HCT116 (cell line): ENCODE results near the gene BAIAP2L1. TPM values are rescaled to one million over a fixed set of nuclear protein-coding genes. Genes with fewer than 3 reads are reported as not detected.

Experiments used
- ATAC-seq: fragments of 200-7000 bp; cut with Tn5 transposase; 2 replicates; pipeline ENCODE4 v1.9.1; 2020; ENCODE audit warnings: mild to moderate bottlenecking, moderate library complexity
- BruUV-seq: library from RNA; stranded (reverse); fragments of 400-500 nt; replicated peaks from 2 replicates; lab custom pipeline; 2021; lab: Mats Ljungman, UMichigan
- CTCF ChIA-PET: fragments of 300-600 bp; sonication (Branson Sonifier 250); formaldehyde crosslinking; loops from one replicate; lab custom pipeline; 2021; ENCODE audit warnings: antibody characterized with exemption; lab: Charles Lee
- POLR2A ChIA-PET: fragments of 300-600, 350-600 bp; sonication (Branson Sonifier 250); formaldehyde crosslinking; loops from one replicate; lab custom pipeline; 2021; ENCODE audit warnings: antibody characterized with exemption; lab: Charles Lee
- RAD21 ChIA-PET, 2 experiments: fragments of 300-600 bp; sonication (Branson Sonifier 250); formaldehyde crosslinking; loops; one replicate each; lab custom pipeline; 2023; ENCODE audit warnings: low total read pairs in 2 of 2; ENCODE audit not compliant: uncharacterized antibody in 2 of 2, unreplicated experiment in 2 of 2, low non-redundant PET in 1 of 2; lab: Charles Lee
- DNase-seq: peaks from one replicate; pipeline ENCODE4 v3.0.0-alpha.2; 2010; ENCODE audit warnings: low read depth, low spot score
- H2AFZ ChIP-seq: fragments of 200-600 bp; shearing (Covaris generic), sonication (generic); 2 replicates; pipeline ENCODE4 v1.6.1; 2017; ENCODE audit warnings: low read depth, mixed run types, mixed read lengths, antibody characterized with exemption, low read length; ENCODE audit not compliant: poor library complexity, severe bottlenecking
- H3K27ac ChIP-seq: 2 replicates; pipeline ENCODE4 v1.5.1; 2012; ENCODE audit warnings: low read depth, low read length
- H3K27me3 ChIP-seq: fragments of 200-600 bp; sonication (generic); 2 replicates; pipeline ENCODE4 v1.6.1; 2016; ENCODE audit warnings: mixed run types, low read length, mixed read lengths; ENCODE audit not compliant: insufficient read depth
- H3K36me3 ChIP-seq, 2 experiments: fragments of 200-500 bp in 1 of 2; fragments of 200-600 bp in 1 of 2; sonication (Bioruptor generic) in 1 of 2; sonication (generic) in 1 of 2; 2 replicates each; pipeline versions ENCODE4 v1.5.1 to v1.6.1; 2014 to 2016; ENCODE audit warnings: low read length in 2 of 2, inconsistent platforms in 1 of 2, mixed read lengths in 1 of 2, mixed run types in 1 of 2; ENCODE audit not compliant: insufficient read depth in 2 of 2, control insufficient read depth in 1 of 2
- H3K4me1 ChIP-seq, 2 experiments: fragments of 200-600 bp in 1 of 2; sonication (generic) in 1 of 2; 2 replicates each; pipeline versions ENCODE4 v1.5.1 to v1.6.1; 2012 to 2017; ENCODE audit warnings: low read length in 2 of 2, inconsistent platforms in 1 of 2, mild to moderate bottlenecking in 1 of 2, mixed read lengths in 1 of 2, mixed run types in 1 of 2, moderate library complexity in 1 of 2; ENCODE audit not compliant: insufficient read depth in 2 of 2, control insufficient read depth in 1 of 2
- H3K4me2 ChIP-seq: fragments of 200-600 bp; sonication (generic); 2 replicates; pipeline ENCODE4 v1.6.1; 2017; ENCODE audit warnings: mixed run types, low read length, mixed read lengths
- H3K4me3 ChIP-seq, 2 experiments: fragments of 200-600 bp in 1 of 2; sonication (generic) in 1 of 2; replicated peaks in 1 of 2; 2 replicates each; pipeline ENCODE4 v1.5.1; 2011 to 2016; ENCODE audit warnings: low read length in 2 of 2, control low read depth in 1 of 2, low read depth in 1 of 2, mild to moderate bottlenecking in 1 of 2, mixed read lengths in 1 of 2, mixed run types in 1 of 2
- H3K79me2 ChIP-seq: fragments of 200-600 bp; sonication (generic); 2 replicates; pipeline ENCODE4 v1.6.1; 2017; ENCODE audit warnings: mild to moderate bottlenecking, mixed run types, low read length, moderate library complexity, mixed read lengths; ENCODE audit not compliant: insufficient read depth
- H3K9ac ChIP-seq: fragments of 200-600 bp; sonication (generic); 2 replicates; pipeline ENCODE4 v1.6.1; 2016; ENCODE audit warnings: low read length, mixed read lengths
- H3K9me2 ChIP-seq: fragments of 200-600 bp; sonication (generic), shearing (Covaris generic); 2 replicates; pipeline ENCODE4 v1.6.1; 2017; ENCODE audit warnings: mixed run types, mild to moderate bottlenecking, moderate library complexity; ENCODE audit not compliant: insufficient read depth
- H3K9me3 ChIP-seq, 2 experiments: fragments of 200-500 bp in 1 of 2; fragments of 200-600 bp in 1 of 2; sonication (Bioruptor generic) in 1 of 2; sonication (generic) in 1 of 2; 2 replicates each; pipeline ENCODE4 v1.6.1; 2014 to 2017; ENCODE audit warnings: low read length in 2 of 2, mixed read lengths in 2 of 2, inconsistent platforms in 1 of 2, low read depth in 1 of 2, mild to moderate bottlenecking in 1 of 2, mixed run types in 1 of 2, moderate library complexity in 1 of 2; ENCODE audit not compliant: control insufficient read depth in 1 of 2, insufficient read depth in 1 of 2
- H4K20me1 ChIP-seq: fragments of 200-600 bp; sonication (generic), shearing (Covaris generic); 2 replicates; pipeline ENCODE4 v1.6.1; 2017; ENCODE audit warnings: mixed run types, mild to moderate bottlenecking, moderate library complexity; ENCODE audit not compliant: insufficient read depth
- ZFX ChIP-seq: fragments of 450-650 bp; IDR thresholded peaks from 2 replicates; pipeline ENCODE4 v1.6.1; 2017
- intact Hi-C: fragments of 100-400 bp; cut with micrococcal nuclease; formaldehyde crosslinking; loops from 2 replicates; pipeline ENCODE4 v1.10.0; 2022
- total RNA-seq: library from RNA; stranded (reverse); gene quantifications from one replicate; pipeline ENCODE4 v1.2.1, GENCODE V29; 2021; ENCODE audit not compliant: unreplicated experiment
- TF ChIP-seq, protein P1 (sequence below), 3 experiments: fragments of 200-600 bp in 1 of 3; sonication (generic) in 1 of 3; IDR thresholded peaks in 2 of 3; conservative IDR thresholded peaks in 1 of 3; 2 replicates each; pipeline ENCODE4 v1.5.1; 2012 to 2017; ENCODE audit warnings: low read depth in 2 of 3, low read length in 2 of 3, antibody characterized with exemption in 1 of 3, borderline replicate concordance in 1 of 3, control low read depth in 1 of 3, mild to moderate bottlenecking in 1 of 3, mixed read lengths in 1 of 3, mixed run types in 1 of 3, moderate library complexity in 1 of 3; ENCODE audit not compliant: insufficient read depth in 1 of 3

The BAIAP2L1 gene
- total RNA-seq, 1 experiment from 2014 or later: 61.2 TPM

DNA sequence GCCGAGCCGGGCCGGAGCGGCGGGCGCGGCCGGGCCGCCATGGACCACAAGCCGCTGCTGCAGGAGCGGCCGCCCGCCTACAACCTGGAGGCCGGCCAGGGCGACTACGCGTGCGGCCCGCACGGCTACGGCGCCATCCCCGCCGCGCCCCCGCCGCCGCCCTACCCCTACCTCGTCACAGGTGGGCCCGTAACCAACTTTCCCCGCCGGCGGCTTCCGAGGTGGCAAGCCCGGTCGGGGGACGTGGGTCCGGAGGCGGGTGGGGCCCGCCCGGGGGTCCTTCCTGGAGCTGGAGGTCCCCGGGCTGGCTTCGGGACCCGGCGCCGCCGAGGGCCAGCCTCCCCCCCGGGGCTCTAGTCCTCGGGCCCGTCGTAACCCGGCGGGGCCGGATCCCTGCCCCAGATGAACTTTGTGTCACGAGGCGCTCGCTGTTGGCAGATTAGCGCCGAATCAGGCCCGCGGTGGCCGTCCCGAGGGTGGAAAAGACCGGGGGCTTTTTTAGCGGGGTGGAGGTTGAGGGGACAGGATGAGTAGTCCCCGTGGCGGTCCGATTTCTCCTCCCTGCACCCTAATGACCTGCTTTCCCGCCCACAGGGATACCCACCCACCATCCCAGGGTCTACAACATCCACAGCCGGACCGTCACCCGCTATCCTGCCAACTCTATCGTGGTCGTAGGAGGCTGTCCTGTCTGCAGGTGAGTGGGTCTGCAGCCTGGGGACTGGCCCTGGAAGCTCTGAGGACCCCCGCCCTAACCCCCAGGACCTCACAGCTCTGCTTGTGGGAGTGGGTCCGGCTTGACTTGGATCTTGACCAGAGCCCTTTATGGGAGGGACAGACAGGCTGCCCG is 118.9 kb downstream of the BAIAP2L1 start:
- Histone ChIP-seq H3K9ac (peak overlapping the region; percentile 95), H3K36me3 (no peaks in the 10 kb centered on the region), H3K4me3 (peak overlapping the region; percentile 81 to 83), H3K4me2 (peak overlapping the region; percentile 95), H3K4me1 (peaks cover 43 to 68% of the 10 kb centered on the region in 2 experiments), H3K9me2 (no peaks in the 10 kb centered on the region), H2AFZ (no peak overlapping the region), H3K27me3 (no peaks in the 10 kb centered on the region), H4K20me1 (no peaks in the 10 kb centered on the region), H3K79me2 (peaks cover 52% of the 10 kb centered on the region), H3K9me3 (no peaks in the 10 kb centered on the region), H3K27ac (peak overlapping the region; percentile 75)
- DNase-seq (no peak), ATAC-seq (peak; percentile 36)
- POLR2A ChIA-PET: no interaction called here
- RAD21 ChIA-PET: no interaction called here
- CTCF ChIA-PET: interaction anchor here (1.4 kb wide), 1 partner anchor 119 kb away, joined by 3 read pairs; the partner anchor contains the start of gene BAIAP2L1
- TF ChIP-seq, protein P1, sequence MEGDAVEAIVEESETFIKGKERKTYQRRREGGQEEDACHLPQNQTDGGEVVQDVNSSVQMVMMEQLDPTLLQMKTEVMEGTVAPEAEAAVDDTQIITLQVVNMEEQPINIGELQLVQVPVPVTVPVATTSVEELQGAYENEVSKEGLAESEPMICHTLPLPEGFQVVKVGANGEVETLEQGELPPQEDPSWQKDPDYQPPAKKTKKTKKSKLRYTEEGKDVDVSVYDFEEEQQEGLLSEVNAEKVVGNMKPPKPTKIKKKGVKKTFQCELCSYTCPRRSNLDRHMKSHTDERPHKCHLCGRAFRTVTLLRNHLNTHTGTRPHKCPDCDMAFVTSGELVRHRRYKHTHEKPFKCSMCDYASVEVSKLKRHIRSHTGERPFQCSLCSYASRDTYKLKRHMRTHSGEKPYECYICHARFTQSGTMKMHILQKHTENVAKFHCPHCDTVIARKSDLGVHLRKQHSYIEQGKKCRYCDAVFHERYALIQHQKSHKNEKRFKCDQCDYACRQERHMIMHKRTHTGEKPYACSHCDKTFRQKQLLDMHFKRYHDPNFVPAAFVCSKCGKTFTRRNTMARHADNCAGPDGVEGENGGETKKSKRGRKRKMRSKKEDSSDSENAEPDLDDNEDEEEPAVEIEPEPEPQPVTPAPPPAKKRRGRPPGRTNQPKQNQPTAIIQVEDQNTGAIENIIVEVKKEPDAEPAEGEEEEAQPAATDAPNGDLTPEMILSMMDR (IDR thresholded peaks at IDR 0.05 in 2 of 3, conservative IDR thresholded peaks at IDR 0.05 in 1 of 3; ENCODE audit: borderline replicate concordance in 1 of 3, insufficient read depth in 1 of 3, low read depth in 2 of 3, low read length in 2 of 3): no peak
- peak; percentile 80 for TF ChIP-seq ZFX
- intact Hi-C loops: no loop called here
- no TSS peak for BruUV-seq
